ENCODE data around the gene MAP2K6.
A peak's percentile ranks its signal among the peaks of the same experiment; 100 is the strongest.

The MAP2K6 gene

GRCh38 chr17:69539781-69540319 lies 125.4 kb downstream of the MAP2K6 start:
- peak; percentile 96 for DNase-seq

GRCh38 chr17:69540356-69540755 lies 125.9 kb downstream of the MAP2K6 start:
- DNase-seq: no peak

- DNase-seq: no peak
These were observed 132.7 kb downstream of the MAP2K6 start for GRCh38 chr17:69547230-69547629.

- no peak for DNase-seq
These were observed 133.4 kb downstream of the MAP2K6 start for GRCh38 chr17:69547947-69548346.

- peak; percentile 72 for DNase-seq
These were observed 136.9 kb downstream of the MAP2K6 start for GRCh38 chr17:69551212-69552010.

- no peak for DNase-seq
These were observed 138.6 kb downstream of the MAP2K6 start for GRCh38 chr17:69552986-69553667.

- DNase-seq: no peak
These were observed 140.6 kb downstream of the MAP2K6 start for GRCh38 chr17:69555056-69555455.

GRCh38 chr17:69557339-69557738 lies 142.8 kb downstream of the MAP2K6 start:
- DNase-seq: no peak

- no peak for DNase-seq
These were observed 144.3 kb downstream of the MAP2K6 start for GRCh38 chr17:69558796-69559195.

GRCh38 chr17:69560987-69561441 lies 146.5 kb downstream of the MAP2K6 start:
- peak; percentile 62 for DNase-seq

GRCh38 chr17:69561462-69561861 lies 147.0 kb downstream of the MAP2K6 start:
- DNase-seq: peak; percentile 47

GRCh38 chr17:69565447-69565846 lies 150.9 kb downstream of the MAP2K6 start:
- DNase-seq: no peak

GRCh38 chr17:69567130-69567529 lies 152.6 kb downstream of the MAP2K6 start:
- DNase-seq: no peak

GRCh38 chr17:69572747-69573146 lies 158.2 kb downstream of the MAP2K6 start:
- DNase-seq: no peak

- no peak for DNase-seq
These were observed 158.9 kb downstream of the MAP2K6 start for GRCh38 chr17:69573396-69573795.

- DNase-seq: peak; percentile 73
These were observed 160.0 kb downstream of the MAP2K6 start for GRCh38 chr17:69574257-69575197.

GRCh38 chr17:69575346-69575761 lies 160.9 kb downstream of the MAP2K6 start:
- peak; percentile 82 for DNase-seq

GRCh38 chr17:69577098-69577497 lies 162.6 kb downstream of the MAP2K6 start:
- no peak for DNase-seq

GRCh38 chr17:69578385-69578936 lies 164.0 kb downstream of the MAP2K6 start:
- no peak for DNase-seq

- no peak for DNase-seq
These were observed 165.6 kb downstream of the MAP2K6 start for GRCh38 chr17:69579961-69580677.

- no peak for DNase-seq
These were observed 166.8 kb downstream of the MAP2K6 start for GRCh38 chr17:69581061-69581961.
